ENCODE data around the gene NELFE.
"Not testable (repeated sequence)": the region's sequence is repeated elsewhere in the genome, so short reads cannot be mapped to it uniquely, and the experiment has no call there.

Gene NELFE, protein sequence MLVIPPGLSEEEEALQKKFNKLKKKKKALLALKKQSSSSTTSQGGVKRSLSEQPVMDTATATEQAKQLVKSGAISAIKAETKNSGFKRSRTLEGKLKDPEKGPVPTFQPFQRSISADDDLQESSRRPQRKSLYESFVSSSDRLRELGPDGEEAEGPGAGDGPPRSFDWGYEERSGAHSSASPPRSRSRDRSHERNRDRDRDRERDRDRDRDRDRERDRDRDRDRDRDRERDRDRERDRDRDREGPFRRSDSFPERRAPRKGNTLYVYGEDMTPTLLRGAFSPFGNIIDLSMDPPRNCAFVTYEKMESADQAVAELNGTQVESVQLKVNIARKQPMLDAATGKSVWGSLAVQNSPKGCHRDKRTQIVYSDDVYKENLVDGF

DNA sequence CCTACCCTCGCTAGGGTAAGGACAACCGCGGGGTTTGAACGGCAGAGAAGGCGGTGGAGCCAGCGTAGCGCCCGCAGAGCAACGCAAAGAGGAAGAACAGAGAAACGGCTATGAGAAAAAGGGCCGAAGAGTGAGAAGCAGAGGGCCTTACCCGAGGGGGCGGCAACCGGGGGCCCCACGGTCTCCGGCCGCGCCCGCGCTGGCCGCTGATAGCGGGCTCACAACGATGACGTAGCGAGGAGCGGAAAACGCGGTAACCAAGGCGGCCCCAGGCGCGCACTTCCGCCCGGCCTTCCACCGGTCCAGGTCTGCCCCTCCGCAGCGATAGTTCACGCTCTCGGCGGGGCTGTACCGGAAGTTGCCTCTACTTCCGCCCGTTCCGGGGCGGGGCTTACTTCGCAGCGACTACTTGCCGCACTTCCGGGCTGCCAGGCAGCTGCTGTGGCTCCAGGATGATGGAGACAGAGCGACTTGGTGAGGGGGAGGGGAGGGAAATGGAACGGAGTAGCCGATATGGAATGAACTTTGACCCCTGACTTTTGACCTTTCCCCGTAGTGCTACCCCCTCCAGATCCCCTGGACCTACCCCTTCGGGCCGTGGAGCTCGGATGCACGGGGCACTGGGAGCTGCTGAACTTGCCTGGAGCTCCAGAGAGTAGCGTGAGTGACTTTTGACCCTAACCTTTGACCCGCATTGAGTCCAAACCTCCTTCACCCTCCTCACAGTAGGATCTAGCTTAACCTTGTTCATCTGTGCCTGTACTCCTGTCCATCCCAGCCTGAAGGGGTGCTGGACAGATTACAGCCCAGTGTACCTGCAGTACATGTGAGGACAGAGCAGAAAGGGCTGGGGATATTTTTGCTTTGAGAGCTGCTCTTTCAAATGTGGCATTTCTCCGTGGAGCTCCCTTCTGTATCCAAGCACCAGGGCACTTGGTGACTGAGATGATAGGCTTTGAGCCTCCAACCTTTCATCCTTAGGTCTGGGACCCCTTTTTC lies at the start of gene NELFE, which contains the start of gene SKIC2:
TSS of gene NELFE (minus strand) at position 231 of the 999 bp plus-strand sequence. CDS start 525 bp downstream, outside the sequence.
TSS of gene SKIC2 (plus strand) at position 435 of the 999 bp plus-strand sequence. CDS start at position 453, 18 bp downstream.
- peak; percentile 97 for DNase-seq

DNA sequence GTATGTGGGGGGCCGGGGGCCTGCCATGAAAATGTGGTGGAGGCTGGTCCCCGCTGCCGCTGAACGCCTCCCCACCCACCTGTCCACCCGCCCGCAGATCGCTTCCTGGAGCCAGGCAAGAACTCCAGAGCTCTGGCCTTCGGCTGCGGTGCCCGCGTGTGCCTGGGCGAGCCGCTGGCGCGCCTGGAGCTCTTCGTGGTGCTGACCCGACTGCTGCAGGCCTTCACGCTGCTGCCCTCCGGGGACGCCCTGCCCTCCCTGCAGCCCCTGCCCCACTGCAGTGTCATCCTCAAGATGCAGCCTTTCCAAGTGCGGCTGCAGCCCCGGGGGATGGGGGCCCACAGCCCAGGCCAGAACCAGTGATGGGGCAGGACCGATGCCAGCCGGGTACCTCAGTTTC lies 49.3 kb upstream of the NELFE start:
- not testable (repeated sequence) for DNase-seq

DNA sequence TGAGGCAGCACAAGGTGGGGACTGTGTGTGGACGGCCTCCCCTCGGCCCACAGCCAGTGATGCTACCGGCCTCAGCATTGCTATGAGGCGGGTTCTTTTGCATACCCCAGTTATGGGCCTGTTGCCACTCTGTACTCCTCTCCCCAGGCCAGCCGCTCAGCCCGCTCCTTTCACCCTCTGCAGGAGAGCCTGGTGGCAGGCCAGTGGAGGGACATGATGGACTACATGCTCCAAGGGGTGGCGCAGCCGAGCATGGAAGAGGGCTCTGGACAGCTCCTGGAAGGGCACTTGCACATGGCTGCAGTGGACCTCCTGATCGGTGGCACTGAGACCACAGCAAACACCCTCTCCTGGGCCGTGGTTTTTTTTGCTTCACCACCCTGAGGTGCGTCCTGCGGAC lies 48.3 kb upstream of the NELFE start:
- DNase-seq, result not testable (repeated sequence)

DNA sequence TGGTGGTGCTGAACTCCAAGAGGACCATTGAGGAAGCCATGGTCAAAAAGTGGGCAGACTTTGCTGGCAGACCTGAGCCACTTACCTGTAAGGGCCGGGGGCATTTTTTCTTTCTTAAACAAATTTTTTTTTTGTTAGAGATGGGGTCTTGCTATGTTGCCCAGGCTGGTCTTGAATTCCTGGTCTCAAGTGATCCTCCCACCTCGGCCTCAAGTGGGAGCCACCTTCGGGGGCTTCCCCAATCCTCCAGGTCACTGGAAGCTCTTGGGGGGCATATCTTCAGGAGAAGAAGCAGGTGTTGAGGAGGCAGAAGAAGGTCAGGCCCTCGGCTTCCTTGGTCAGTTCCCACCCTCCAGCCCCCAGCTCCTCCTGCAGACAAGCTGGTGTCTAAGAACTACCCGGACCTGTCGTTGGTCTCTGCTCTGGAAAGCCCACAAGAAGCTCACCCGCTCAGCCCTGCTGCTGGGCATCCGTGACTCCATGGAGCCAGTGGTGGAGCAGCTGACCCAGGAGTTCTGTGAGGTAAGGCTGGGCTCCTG lies 47.3 kb upstream of the NELFE start:
- DNase-seq, result not testable (repeated sequence)

DNA sequence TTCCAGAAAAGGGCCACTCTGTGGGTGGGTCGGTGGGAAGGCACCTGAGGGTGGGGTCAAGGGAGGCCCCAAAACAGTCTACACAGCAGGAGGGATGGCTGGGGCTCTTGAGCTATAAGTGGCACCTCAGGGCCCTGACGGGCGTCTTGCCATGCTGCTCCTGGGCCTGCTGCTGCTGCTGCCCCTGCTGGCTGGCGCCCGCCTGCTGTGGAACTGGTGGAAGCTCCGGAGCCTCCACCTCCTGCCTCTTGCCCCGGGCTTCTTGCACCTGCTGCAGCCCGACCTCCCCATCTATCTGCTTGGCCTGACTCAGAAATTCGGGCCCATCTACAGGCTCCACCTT lies 46.7 kb upstream of the NELFE start:
- DNase-seq, result not testable (repeated sequence)

DNA sequence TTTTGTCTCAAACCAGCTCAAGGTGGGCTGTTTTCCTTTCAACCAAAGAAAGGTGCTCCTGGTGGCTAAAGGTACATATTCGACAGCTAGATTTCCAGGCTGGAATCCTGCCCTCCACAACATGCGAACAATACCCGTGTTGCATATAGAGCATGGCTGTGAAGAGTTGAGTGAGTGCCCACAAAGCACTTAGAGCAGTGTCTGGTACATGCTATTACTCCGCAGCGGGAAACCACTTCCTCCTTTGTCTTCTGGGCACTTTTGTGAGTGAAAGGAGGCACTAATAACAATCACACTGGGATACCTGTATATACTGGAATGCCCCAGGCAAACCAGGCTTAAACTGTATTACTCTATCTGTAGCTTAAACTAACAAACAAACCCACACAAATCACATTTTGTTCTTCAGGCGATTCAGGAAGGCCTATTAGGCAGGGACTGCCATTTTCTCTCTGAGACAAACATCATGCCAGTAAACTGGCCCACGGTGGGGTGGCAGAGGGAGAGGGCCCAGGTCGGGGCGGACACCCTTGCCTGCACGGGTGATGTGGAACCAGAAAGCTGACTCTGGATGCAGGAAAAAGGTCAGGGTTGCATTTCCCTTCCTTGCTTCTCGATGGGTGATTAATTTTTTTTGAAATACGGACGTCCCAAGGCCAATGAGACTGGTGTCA lies 46.2 kb upstream of the NELFE start:
- not testable (repeated sequence) for DNase-seq

DNA sequence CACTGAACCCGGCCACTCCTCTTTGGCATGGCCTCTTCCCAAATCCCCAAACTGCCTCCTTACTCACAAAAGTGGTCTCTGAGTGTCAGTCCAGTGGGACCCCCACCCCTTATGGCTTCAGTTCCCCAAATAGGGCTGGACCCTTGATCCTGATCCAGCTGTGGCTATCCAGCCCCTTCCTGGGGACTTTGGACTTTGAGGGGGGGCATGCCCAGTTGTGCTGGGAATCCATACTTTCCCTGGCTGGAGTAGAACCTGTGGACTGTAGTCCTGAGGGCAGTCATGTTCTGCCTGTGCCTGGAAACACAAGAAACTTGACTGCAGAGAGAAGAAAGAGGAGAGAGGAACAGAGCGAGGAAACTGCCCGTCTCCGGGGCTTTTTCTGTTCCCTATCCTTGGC lies 45.6 kb upstream of the NELFE start:
- DNase-seq, result not testable (repeated sequence)

DNA sequence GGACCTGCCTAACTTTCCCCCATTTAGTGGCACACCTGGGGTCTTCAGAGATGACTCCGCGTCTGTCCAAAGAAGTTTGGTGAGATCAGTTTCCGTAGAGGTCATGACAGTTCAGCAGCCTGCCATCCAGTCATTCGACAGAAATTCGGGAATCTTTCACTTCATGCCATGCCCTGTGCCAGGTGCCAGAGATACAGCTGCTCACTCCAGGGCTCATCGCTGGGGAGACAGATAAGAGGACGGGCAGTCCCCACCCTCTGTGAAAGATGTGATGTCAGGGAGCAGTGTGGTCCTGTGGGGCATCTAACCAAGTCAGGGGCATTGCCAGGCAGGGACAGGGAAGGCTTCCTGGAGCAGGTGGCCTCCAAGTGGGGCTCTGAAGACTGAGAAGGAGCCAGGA lies 44.5 kb upstream of the NELFE start:
- not testable (repeated sequence) for DNase-seq

DNA sequence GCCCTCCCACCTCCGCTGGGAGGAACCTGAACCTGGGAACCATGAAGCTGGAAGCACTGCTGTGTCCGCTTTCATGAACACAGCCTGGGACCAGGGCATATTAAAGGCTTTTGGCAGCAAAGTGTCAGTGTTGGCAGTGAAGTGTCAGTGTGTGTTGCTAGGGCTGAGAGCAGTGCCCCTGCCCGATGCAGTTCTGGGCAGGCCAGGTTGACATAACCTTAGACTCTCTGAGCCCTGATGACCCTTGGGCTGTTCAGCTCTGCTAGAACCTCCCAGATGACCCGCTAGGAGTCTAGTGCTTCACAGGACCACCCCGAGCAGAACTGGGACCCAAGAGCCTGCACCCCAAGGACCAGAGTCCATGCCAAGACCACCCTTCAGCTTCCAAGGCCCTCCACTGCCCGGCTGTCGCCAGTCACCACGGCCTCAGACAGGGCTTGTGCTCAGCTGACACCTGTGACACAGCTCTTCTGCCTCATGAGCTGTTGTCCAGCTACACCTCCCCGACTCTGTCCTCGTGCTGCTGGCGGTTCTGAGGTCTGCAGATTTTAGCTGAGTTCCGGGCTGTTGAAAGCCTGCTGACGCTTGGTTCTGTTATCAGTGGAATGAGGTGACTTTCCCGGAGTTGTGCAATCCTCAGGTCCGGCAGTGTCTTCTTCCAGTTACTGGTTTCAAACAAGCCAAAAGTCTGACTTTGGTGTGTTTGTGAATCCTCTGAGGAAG lies 43.9 kb upstream of the NELFE start:
- not testable (repeated sequence) for DNase-seq

DNA sequence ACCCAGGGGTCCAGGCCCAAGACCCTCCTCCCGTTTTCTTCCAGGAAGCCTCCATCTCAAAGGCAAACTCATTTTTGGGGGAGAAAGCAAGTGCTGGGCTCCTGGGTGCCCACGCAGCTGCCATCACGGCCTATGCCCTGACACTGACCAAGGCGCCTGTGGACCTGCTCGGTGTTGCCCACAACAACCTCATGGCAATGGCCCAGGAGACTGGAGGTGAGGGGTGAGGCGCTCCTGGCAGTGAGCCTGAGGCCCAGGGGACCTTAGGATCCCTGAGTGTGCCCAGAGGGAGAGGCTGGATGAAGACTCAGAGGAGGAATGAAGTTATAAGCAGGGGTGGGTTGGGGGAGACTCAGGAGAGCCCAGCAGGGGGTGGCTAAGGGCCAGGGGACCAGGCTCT lies 37.6 kb upstream of the NELFE start:
- DNase-seq, result not testable (repeated sequence)

DNA sequence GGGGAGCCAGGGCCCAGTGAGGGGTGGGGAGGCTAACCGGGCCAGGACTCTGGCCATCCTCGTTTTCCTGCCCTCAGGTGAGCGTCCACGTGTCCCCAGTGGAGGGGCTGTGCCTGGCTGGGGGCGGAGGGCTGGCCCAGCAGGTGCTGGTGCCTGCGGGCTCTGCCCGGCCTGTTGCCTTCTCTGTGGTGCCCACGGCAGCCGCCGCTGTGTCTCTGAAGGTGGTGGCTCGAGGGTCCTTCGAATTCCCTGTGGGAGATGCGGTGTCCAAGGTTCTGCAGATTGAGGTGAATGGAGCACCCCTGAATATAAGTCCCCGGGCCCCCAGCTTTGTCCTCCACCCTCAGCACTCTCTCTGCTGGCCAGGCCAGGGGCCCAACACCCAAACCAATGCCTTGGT lies 35.6 kb upstream of the NELFE start:
- not testable (repeated sequence) for DNase-seq

DNA sequence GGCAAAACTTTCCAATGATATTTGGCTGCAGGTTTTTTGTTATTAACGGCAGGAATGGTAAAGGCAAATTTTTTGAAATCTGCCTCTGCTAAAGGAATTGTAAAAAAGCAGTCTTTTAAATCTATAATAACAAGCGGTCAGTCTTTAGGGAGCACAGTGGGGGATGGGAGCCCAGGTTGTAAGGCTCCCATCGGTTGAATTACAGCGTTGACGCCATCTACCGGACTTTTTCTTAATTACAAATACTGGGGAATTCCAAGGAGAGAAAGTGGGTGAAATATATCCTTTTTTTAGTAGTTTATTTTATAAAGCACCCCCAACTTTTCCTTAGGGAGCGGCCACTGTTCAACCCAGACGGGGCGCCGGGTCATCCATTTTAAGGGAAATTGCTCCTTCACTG lies 30.6 kb upstream of the NELFE start:
- DNase-seq, result not testable (repeated sequence)

DNA sequence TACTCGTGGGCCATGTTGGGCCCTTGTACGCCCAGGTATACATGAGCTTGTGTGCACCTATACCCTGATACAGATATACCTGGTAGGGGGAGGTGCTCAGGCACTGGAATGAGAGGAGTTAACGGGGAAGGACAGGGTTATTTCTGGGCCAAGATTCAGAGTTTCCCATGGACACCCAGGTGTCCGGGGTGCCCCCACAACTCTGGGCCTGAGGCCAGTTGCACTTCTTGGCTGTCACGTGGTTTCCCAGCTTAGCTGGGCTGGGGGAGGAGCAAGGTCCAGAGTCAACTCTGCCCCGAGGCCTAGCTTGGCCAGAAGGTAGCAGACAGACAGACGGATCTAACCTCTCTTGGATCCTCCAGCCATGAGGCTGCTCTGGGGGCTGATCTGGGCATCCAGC lies 23.0 kb upstream of the NELFE start, which contains the start of gene C4A:
TSS of gene C4A (plus strand) at position 314 of the 400 bp plus-strand sequence. CDS start at position 365, 51 bp downstream.
- DNase-seq, result not testable (repeated sequence)

DNA sequence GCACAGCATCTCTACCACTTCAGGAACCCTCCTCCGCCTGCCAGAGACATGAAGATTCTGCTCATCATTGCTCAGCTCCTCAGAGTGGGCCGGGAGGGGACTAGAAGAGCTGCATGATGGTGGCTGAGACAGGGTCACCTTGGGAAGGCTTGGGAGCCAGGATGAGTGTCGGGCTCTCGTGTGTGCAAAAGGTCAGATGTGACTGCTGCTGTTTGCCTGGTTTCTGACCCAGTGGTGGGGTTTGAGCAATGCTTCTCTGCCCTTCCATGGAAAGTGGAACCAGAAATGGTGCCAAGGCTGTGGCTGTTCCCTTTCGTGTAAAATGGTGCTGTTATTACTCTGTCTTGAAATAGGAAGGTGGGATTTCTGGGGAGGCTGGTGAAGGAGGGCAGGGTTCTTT lies 22.2 kb upstream of the NELFE start:
- not testable (repeated sequence) for DNase-seq

DNA sequence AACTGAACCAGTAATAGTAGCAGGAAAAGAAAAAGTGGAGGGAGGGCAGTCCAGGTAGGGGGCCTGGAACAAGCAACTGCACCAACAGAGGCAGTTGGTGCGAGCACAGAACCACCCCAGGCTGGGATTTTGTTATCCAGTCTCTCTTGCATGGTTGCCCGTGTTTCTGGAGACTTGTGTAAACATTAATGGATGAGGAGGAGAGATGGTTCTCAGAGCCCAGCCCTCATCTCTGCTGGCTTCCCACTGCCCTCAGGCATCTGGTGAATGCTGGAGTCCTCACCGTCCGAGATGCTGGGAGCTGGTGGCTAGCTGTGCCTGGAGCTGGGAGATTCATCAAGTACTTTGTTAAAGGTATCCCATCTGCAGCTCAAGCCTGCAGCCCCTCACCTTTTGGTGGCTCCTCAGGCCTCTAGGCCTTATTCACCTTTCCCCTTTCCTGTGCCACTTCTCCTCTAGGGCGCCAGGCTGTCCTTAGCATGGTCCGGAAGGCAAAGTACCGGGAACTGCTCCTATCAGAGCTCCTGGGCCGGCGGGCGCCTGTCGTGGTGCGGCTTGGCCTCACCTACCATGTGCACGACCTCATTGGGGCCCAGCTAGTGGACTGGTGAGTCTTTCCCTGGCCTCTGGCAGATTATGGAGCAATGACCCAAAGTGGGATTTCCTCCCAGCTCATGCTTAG lies 21.6 kb upstream of the NELFE start:
- DNase-seq, result not testable (repeated sequence)

DNA sequence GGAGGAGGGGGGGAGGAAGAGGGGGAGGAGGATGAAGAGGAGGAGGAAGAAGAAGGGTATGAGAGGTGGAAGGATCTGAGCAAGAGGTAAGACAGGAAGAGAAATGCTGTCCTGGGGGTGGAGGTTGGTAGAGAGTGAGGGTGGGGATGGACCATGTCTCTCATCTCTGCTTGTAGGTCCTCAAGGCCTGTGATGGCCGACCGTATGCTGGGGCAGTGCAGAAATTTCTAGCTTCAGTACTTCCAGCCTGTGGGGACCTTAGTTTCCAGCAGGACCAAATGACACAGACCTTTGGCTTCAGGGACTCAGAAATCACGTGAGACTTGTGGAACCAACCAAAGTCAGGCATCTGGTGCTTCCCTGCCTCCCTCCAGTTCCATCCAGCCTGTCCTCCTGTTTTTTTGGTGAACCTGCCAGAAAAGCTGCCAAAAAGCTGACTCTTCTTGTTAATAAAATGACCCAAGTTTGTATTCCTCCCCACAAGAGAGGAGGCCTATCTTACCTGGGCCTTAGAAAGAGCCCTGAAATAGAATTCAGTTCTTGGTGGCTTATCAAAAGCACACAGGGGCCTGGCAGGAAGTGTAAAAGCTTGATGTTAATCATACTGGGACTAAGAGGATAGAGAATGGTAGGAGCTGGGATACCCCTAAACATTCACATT lies 20.6 kb upstream of the NELFE start:
- DNase-seq, result no peak

DNA sequence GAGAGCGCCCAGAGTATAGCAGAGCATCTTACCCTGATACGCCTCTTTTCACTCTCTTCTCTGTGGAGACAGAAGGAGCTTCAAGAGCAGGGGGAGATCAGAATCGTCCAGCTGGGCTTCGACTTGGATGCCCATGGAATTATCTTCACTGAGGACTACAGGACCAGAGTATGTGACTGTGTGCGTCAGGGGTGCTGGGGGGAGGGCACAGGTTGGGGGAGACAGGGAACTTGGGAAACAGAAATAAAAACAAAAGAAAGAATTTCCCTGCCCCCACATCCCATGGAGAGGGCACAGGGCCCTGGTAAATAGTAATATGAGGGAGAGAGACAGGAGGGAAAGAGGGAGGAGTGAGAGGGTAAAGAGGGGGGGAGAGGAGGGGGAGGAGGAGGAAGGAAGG lies 20.1 kb upstream of the NELFE start:
- DNase-seq, result no peak

DNA sequence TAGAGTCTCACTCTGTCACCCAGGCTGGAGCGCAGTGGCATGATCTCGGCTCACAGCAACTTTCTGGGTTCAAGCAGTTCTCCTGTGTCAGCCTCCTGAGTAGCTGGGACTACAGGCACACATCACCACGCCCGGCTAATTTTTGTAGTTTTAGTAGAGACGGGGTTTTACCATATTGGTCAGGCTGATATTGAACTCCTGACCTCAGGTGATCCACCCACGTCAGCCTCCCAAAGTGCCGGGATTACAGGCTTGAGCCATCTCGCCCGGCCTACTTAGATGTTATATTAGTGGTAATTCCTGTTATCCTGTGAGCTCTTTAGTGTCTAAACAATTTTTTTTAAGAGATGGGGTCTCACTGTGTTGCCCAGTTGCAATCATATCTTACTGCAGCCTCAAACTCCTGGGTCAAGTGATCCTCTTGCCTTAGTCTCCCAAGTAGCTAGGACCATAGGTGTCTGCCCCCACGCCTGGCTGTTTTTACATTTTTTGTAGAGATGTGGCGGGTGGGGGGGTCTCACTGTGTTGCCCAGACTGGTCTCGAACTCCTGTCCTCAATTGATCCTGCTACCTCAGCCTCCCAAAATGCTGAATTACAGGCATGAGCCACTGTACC lies 19.2 kb upstream of the NELFE start:
- no peak for DNase-seq

DNA sequence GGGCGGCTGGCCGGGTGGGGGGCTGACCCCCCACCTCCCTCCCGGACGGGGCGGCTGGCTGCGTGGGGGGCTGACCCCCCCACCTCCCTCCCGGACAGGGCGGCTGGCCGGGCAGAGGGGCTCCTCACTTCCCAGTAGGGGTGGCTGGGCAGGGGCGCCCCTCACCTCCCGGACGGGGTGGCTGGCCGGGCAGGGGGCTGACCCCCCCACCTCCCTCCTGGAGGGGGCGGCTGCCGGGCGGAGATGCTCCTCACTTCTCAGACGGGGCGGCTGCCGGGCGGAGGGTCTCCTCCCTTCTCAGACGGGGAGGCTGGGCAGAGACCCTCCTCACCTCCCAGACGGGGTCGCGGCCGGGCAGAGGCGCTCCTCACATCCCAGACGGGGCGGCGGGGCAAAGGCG lies 17.3 kb upstream of the NELFE start:
- not testable (repeated sequence) for DNase-seq

DNA sequence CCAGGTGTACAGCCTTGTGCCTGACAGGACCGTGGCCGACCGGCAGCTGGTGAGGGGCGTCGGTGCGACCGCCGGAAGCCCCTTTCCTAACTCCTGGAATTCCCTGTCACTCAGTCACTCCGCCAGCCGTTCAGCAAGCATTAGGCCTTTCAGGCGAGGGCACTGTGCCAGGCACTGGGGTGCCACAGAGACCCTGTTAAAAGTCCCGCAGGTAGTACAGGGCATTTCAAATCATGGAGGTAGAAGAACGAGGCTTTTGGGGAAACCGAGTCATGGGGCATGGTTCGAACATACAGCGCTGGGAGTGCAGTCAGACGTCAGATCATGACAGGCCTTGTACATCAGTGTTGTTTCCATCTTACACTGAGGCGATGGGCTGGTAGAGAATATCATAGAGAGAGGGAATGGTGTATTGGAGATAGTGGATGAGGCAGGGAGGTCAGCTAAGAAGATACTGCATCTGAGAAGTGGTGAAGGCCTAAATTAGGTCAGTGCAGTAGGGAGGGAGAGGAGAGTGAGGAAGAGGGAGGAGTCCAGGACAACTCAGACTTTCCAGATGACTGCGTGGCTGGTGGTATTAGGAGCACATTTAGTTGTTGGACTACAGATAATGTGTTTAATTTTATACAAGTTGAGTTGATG lies 14.1 kb upstream of the NELFE start:
- no peak for DNase-seq

Data from activated T-cell treated with anti-CD3 and anti-CD28 coated beads for 4 hours (primary cell).